ENCODE measurements around the gene SLC25A12.
A peak's percentile ranks its signal among the peaks of the same experiment; 100 is the strongest.

The SLC25A12 gene

GRCh38 chr2:171930385-171930784, 36.3 kb upstream of the SLC25A12 start:
- H2AFZ ChIP-seq (ENCODE audit: low read depth, low read length): no peak overlapping the region
- H3K9ac ChIP-seq (ENCODE audit: low read length): no peak overlapping the region
- no peak overlapping the region for H2BK120ac ChIP-seq (ENCODE audit: low read depth, low read length)
- H4K91ac ChIP-seq (ENCODE audit: low read length): no peak overlapping the region
- no peak overlapping the region for H3K4me2 ChIP-seq (ENCODE audit: low read length, poor library complexity, severe bottlenecking)
- H3K18ac ChIP-seq (ENCODE audit: low read depth in 1 of 2, low read length in 2 of 2): no peak overlapping the region
- no peak overlapping the region for H3K14ac ChIP-seq (ENCODE audit: low read length in 2 of 2)
- H3K23ac ChIP-seq (ENCODE audit: low read length in 2 of 2): no peak overlapping the region
- H2BK5ac ChIP-seq (ENCODE audit: low read depth, low read length, poor library complexity, severe bottlenecking): no peak overlapping the region
- H2BK12ac ChIP-seq (ENCODE audit: low read length in 2 of 2): no peak overlapping the region
- no peak overlapping the region for H3K4me3 ChIP-seq (ENCODE audit: insufficient read depth in 1 of 2, low read depth in 1 of 2, low read length in 2 of 2)
- H3K4me1 ChIP-seq (ENCODE audit: control insufficient read depth, insufficient read depth, low read depth, low read length): no peaks in the 10 kb centered on the region
- no peak for DNase-seq
- no peaks in the 10 kb centered on the region for H3K27me3 ChIP-seq (ENCODE audit: control insufficient read depth in 1 of 2, insufficient read depth in 1 of 2, low read length in 2 of 2)
- WGBS: 100% methylated on average over 4 of the region's 4 CpGs
- H3K79me1 ChIP-seq (replicated peaks; ENCODE audit: low read length, poor library complexity, severe bottlenecking): peaks cover 17% of the 10 kb centered on the region
- H3K27ac ChIP-seq (ENCODE audit: low read length, poor library complexity, severe bottlenecking): no peak overlapping the region
- H3K4ac ChIP-seq (ENCODE audit: low read depth in 1 of 2, low read length in 2 of 2): no peak overlapping the region
- no peak overlapping the region for H2BK15ac ChIP-seq (ENCODE audit: low read depth, poor library complexity, severe bottlenecking)
- H3K9me3 ChIP-seq (ENCODE audit: control insufficient read depth, low read length): no peaks in the 10 kb centered on the region
- peaks cover 13 to 33% of the 10 kb centered on the region in 2 experiments for H3K36me3 ChIP-seq (ENCODE audit: control insufficient read depth in 1 of 2, insufficient read depth in 2 of 2, low read depth in 1 of 2, low read length in 2 of 2)
- no peak overlapping the region for H4K8ac ChIP-seq (ENCODE audit: low read length)
- H2AK5ac ChIP-seq (ENCODE audit: low read length, severe bottlenecking): no peak overlapping the region

GRCh38 chr2:171924170-171924942, 30.3 kb upstream of the SLC25A12 start:
- DNase-seq: peak; percentile 37
- Histone ChIP-seq H3K27ac (ENCODE audit: low read length, poor library complexity, severe bottlenecking) (no peak overlapping the region), H4K8ac (ENCODE audit: low read length) (no peak overlapping the region), H3K9me3 (ENCODE audit: control insufficient read depth, low read length) (no peaks in the 10 kb centered on the region), H3K9ac (ENCODE audit: low read length) (peak overlapping the region; percentile 97), H3K4me3 (ENCODE audit: insufficient read depth in 1 of 2, low read depth in 1 of 2, low read length in 2 of 2) (peak overlapping the region in 1 of 2 experiments; percentile 97), H2AK5ac (ENCODE audit: low read length, severe bottlenecking) (no peak overlapping the region), H2AFZ (ENCODE audit: low read depth, low read length) (no peak overlapping the region), H3K36me3 (ENCODE audit: control insufficient read depth in 1 of 2, insufficient read depth in 2 of 2, low read depth in 1 of 2, low read length in 2 of 2) (peaks cover 3 to 18% of the 10 kb centered on the region in 2 experiments), H3K79me1 (replicated peaks; ENCODE audit: low read length, poor library complexity, severe bottlenecking) (peaks cover 10% of the 10 kb centered on the region), H2BK12ac (ENCODE audit: low read length in 2 of 2) (no peak overlapping the region), H3K4ac (ENCODE audit: low read depth in 1 of 2, low read length in 2 of 2) (no peak overlapping the region), H3K14ac (ENCODE audit: low read length in 2 of 2) (no peak overlapping the region), H3K4me2 (ENCODE audit: low read length, poor library complexity, severe bottlenecking) (no peak overlapping the region), H3K18ac (ENCODE audit: low read depth in 1 of 2, low read length in 2 of 2) (no peak overlapping the region), H3K27me3 (ENCODE audit: control insufficient read depth in 1 of 2, insufficient read depth in 1 of 2, low read length in 2 of 2) (no peaks in the 10 kb centered on the region), H2BK5ac (ENCODE audit: low read depth, low read length, poor library complexity, severe bottlenecking) (no peak overlapping the region), H2BK120ac (ENCODE audit: low read depth, low read length) (no peak overlapping the region), H3K23ac (ENCODE audit: low read length in 2 of 2) (no peak overlapping the region), H4K91ac (ENCODE audit: low read length) (no peak overlapping the region), H3K4me1 (ENCODE audit: control insufficient read depth, insufficient read depth, low read depth, low read length) (peaks cover 8% of the 10 kb centered on the region), H2BK15ac (ENCODE audit: low read depth, poor library complexity, severe bottlenecking) (no peak overlapping the region)
- WGBS: 97% methylated on average over 12 of the region's 17 CpGs

- no peak overlapping the region for H2BK120ac ChIP-seq (ENCODE audit: low read depth, low read length)
- no peak overlapping the region for H2BK15ac ChIP-seq (ENCODE audit: low read depth, poor library complexity, severe bottlenecking)
- H4K8ac ChIP-seq (ENCODE audit: low read length): no peak overlapping the region
- peaks cover 8% of the 10 kb centered on the region for H3K4me1 ChIP-seq (ENCODE audit: control insufficient read depth, insufficient read depth, low read depth, low read length)
- no peak overlapping the region for H3K4ac ChIP-seq (ENCODE audit: low read depth in 1 of 2, low read length in 2 of 2)
- WGBS: 47% methylated on average over 12 of the region's 13 CpGs
- no peak overlapping the region for H2BK12ac ChIP-seq (ENCODE audit: low read length in 2 of 2)
- H3K79me1 ChIP-seq (replicated peaks; ENCODE audit: low read length, poor library complexity, severe bottlenecking): peaks cover 8% of the 10 kb centered on the region
- H3K18ac ChIP-seq (ENCODE audit: low read depth in 1 of 2, low read length in 2 of 2): no peak overlapping the region
- no peak overlapping the region for H2AK5ac ChIP-seq (ENCODE audit: low read length, severe bottlenecking)
- H3K4me3 ChIP-seq (ENCODE audit: insufficient read depth in 1 of 2, low read depth in 1 of 2, low read length in 2 of 2): peak overlapping the region; percentile 44 to 97
- H3K27ac ChIP-seq (ENCODE audit: low read length, poor library complexity, severe bottlenecking): no peak overlapping the region
- peaks cover 0 to 16% of the 10 kb centered on the region in 2 experiments for H3K36me3 ChIP-seq (ENCODE audit: control insufficient read depth in 1 of 2, insufficient read depth in 2 of 2, low read depth in 1 of 2, low read length in 2 of 2)
- H2AFZ ChIP-seq (ENCODE audit: low read depth, low read length): no peak overlapping the region
- H3K27me3 ChIP-seq (ENCODE audit: control insufficient read depth in 1 of 2, insufficient read depth in 1 of 2, low read length in 2 of 2): no peaks in the 10 kb centered on the region
- no peak overlapping the region for H3K23ac ChIP-seq (ENCODE audit: low read length in 2 of 2)
- no peaks in the 10 kb centered on the region for H3K9me3 ChIP-seq (ENCODE audit: control insufficient read depth, low read length)
- no peak overlapping the region for H4K91ac ChIP-seq (ENCODE audit: low read length)
- H2BK5ac ChIP-seq (ENCODE audit: low read depth, low read length, poor library complexity, severe bottlenecking): no peak overlapping the region
- peak; percentile 64 for DNase-seq
- H3K4me2 ChIP-seq (ENCODE audit: low read length, poor library complexity, severe bottlenecking): peak overlapping the region; percentile 75
- H3K14ac ChIP-seq (ENCODE audit: low read length in 2 of 2): no peak overlapping the region
- H3K9ac ChIP-seq (ENCODE audit: low read length): peak overlapping the region; percentile 97
Observed at GRCh38 chr2:171923206-171923605, 29.2 kb upstream of the SLC25A12 start.

- H2BK5ac ChIP-seq (ENCODE audit: low read depth, low read length, poor library complexity, severe bottlenecking): no peak within 1 kb of the TSS
- H3K9me3 ChIP-seq (ENCODE audit: control insufficient read depth, low read length): no peaks in the 10 kb centered on the region
- no peak within 1 kb of the TSS for H3K14ac ChIP-seq (ENCODE audit: low read length in 2 of 2)
- peak within 1 kb of the TSS; percentile 69 for H3K27ac ChIP-seq (ENCODE audit: low read length, poor library complexity, severe bottlenecking)
- peak within 1 kb of the TSS; percentile 97 for H3K9ac ChIP-seq (ENCODE audit: low read length)
- H3K27me3 ChIP-seq (ENCODE audit: control insufficient read depth in 1 of 2, insufficient read depth in 1 of 2, low read length in 2 of 2): no peaks in the 10 kb centered on the region
- peaks cover 7% of the 10 kb centered on the region for H3K79me1 ChIP-seq (replicated peaks; ENCODE audit: low read length, poor library complexity, severe bottlenecking)
- under 1% methylated on average over 61 of the region's 61 CpGs for WGBS
- H3K18ac ChIP-seq (ENCODE audit: low read depth in 1 of 2, low read length in 2 of 2): peak within 1 kb of the TSS; percentile 16 to 19
- peak within 1 kb of the TSS; percentile 98 for H4K8ac ChIP-seq (ENCODE audit: low read length)
- peak within 1 kb of the TSS; percentile 72 to 97 for H3K4me3 ChIP-seq (ENCODE audit: insufficient read depth in 1 of 2, low read depth in 1 of 2, low read length in 2 of 2)
- no peak within 1 kb of the TSS for H2BK15ac ChIP-seq (ENCODE audit: low read depth, poor library complexity, severe bottlenecking)
- H2AFZ ChIP-seq (ENCODE audit: low read depth, low read length): peak within 1 kb of the TSS; percentile 79
- no peak within 1 kb of the TSS for H2AK5ac ChIP-seq (ENCODE audit: low read length, severe bottlenecking)
- H3K23ac ChIP-seq (ENCODE audit: low read length in 2 of 2): peak within 1 kb of the TSS in 1 of 2 experiments; percentile 46
- H3K4me2 ChIP-seq (ENCODE audit: low read length, poor library complexity, severe bottlenecking): peak within 1 kb of the TSS; percentile 88
- H4K91ac ChIP-seq (ENCODE audit: low read length): no peak within 1 kb of the TSS
- H3K4ac ChIP-seq (ENCODE audit: low read depth in 1 of 2, low read length in 2 of 2): peak within 1 kb of the TSS; percentile 18 to 78
- peaks cover 0 to 15% of the 10 kb centered on the region in 2 experiments for H3K36me3 ChIP-seq (ENCODE audit: control insufficient read depth in 1 of 2, insufficient read depth in 2 of 2, low read depth in 1 of 2, low read length in 2 of 2)
- no peak within 1 kb of the TSS for H2BK12ac ChIP-seq (ENCODE audit: low read length in 2 of 2)
- H2BK120ac ChIP-seq (ENCODE audit: low read depth, low read length): no peak within 1 kb of the TSS
- H3K4me1 ChIP-seq (ENCODE audit: control insufficient read depth, insufficient read depth, low read depth, low read length): peaks cover 8% of the 10 kb centered on the region
- DNase-seq: peak; percentile 98
Observed at GRCh38 chr2:171922230-171923022, 28.4 kb upstream of the SLC25A12 start, which contains the start of gene HAT1. TSS of gene HAT1 (plus strand) at chr2:171922461. CDS start at chr2:171922501, 40 bp downstream.

Data from mesenchymal stem cell (in vitro differentiated cells and primary cell).